Brain microvascular endothelial cell (primary cell): Measurements from ENCODE around the gene VAPA.
"Not testable (repeated sequence)": the region's sequence is repeated elsewhere in the genome, so short reads cannot be mapped to it uniquely, and the experiment has no call there.

Experiments used
- DNase-seq: peaks from one replicate; pipeline ENCODE4 v3.0.0-alpha.2; 2020
- H3K27ac ChIP-seq: fragments of 250-450 bp; sonication (Bioruptor Pico); 2 replicates; pipeline ENCODE4 v1.5.1; 2020; ENCODE audit warnings: mild to moderate bottlenecking, moderate library complexity
- H3K27me3 ChIP-seq: fragments of 250-450 bp; sonication (Bioruptor Pico); replicated peaks from 2 replicates; pipeline ENCODE4 v1.5.1; 2020; ENCODE audit warnings: mild to moderate bottlenecking
- H3K36me3 ChIP-seq: fragments of 250-450 bp; sonication (Bioruptor Pico); replicated peaks from 2 replicates; pipeline ENCODE4 v1.5.1; 2020; ENCODE audit warnings: mild to moderate bottlenecking
- H3K4me3 ChIP-seq: 2 replicates; pipeline ENCODE4 v1.5.1; 2011; ENCODE audit warnings: low read depth, mild to moderate bottlenecking, control low read depth, low read length, moderate library complexity
- CTCF ChIP-seq: IDR thresholded peaks from 2 replicates; pipeline ENCODE4 v1.5.1; 2011; ENCODE audit warnings: low read depth, mild to moderate bottlenecking, moderate library complexity, low read length, control low read depth, inconsistent platforms; ENCODE audit errors: missing control alignments
- in situ Hi-C: cut with HindIII; loops from 2 replicates; pipeline ENCODE4 v1.10.0; 2017; ENCODE audit warnings: low sequenced_read_pairs, low pct_ligation_motif_present

VAPA gene

DNA sequence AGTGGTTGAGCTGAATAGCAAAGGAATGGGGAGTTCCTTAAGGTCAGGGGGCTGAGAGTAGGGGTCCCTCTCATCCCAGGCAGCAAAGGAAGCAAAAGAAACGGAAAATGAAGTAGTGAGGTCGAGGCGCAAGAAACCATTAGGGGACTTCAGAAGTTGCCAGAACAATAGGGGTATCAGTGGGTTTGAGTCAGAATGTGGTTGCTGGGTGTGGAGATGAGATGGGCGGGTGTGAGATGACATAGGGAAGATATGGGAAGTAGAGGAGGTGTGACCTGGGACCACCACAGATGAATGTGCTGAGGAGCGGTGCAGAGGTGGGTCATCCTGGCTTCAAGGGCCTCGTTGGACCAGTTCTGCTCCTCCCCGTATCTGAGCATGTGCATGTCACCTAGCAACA, 13.1 kb upstream of the VAPA start:
- no peaks in the 10 kb centered on the region for H3K27me3 ChIP-seq
- no peak overlapping the region for H3K27ac ChIP-seq
- H3K4me3 ChIP-seq, result no peak overlapping the region
- no peak for DNase-seq
- H3K36me3 ChIP-seq, result no peaks in the 10 kb centered on the region
- TF ChIP-seq CTCF, result no peak
- in situ Hi-C loops, result no loop called here

DNA sequence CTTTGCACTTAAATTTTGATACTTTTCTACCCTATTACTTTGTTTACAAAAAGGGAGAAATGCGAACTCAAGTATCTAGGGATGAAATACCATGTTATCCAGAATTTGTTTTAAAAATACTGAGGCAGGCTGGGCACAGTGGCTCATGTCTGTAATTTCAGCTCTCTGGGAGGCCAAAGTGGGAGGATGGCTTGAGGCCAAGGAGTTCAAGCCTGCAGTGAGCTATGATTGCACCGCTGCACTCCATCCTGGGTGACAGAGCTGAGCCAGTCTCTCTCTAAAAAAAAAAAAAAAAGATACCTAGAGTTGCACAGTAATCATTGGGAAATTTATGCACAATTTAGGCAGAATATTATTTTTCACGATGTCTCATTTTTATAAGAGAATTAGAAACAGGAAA, 12.4 kb upstream of the VAPA start:
- Histone ChIP-seq H3K4me3 (no peak overlapping the region), H3K36me3 (no peaks in the 10 kb centered on the region), H3K27ac (no peak overlapping the region), H3K27me3 (no peaks in the 10 kb centered on the region)
- in situ Hi-C loops, result no loop called here
- DNase-seq, result no peak
- TF ChIP-seq CTCF, result no peak

DNA sequence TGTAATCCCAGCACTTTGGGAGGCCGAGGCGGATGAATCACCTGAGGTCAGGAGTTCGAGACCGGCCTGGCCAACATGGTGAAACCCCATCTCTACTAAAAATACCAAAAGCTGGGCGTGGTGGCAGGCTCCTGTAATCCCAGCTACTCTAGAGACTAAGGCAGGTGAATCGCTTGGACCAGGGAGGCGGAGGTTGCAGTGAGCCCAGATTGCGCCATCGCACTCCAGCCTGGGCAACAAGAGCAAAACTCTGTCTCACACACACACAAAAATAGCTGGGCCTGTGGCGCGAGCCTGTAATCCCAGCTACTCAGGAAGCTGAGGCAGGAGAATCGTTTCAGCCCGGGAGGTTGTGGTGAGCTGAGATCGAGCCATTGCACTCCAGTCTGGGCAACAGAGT, 11.6 kb upstream of the VAPA start:
- in situ Hi-C loops, H3K36me3 ChIP-seq, DNase-seq, H3K27me3 ChIP-seq, H3K27ac ChIP-seq, H3K4me3 ChIP-seq: not testable (repeated sequence)

DNA sequence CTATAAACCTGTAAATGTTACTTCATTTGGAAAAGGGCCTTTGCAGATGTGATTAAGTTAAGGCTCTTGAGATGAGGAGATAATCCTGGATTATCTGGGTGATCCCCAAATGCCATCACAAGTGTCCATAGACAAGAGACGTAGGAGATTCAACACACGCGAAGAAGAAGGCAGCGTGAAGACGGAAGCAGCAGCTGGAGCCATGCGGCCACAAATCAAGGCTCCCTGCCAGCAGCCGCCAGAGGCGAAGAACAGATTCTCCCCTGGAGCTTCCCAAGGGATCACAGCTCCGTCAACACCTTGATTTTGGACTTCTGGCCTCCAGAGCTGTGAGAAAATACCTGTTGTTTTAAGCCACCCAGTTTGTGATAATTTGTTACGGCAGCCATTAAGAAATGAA, 11.0 kb upstream of the VAPA start:
- no peaks in the 10 kb centered on the region for H3K36me3 ChIP-seq
- H3K27me3 ChIP-seq, result no peaks in the 10 kb centered on the region
- TF ChIP-seq CTCF, result no peak
- DNase-seq, result no peak
- in situ Hi-C loops, result no loop called here
- no peak overlapping the region for H3K4me3 ChIP-seq
- no peak overlapping the region for H3K27ac ChIP-seq

- Histone ChIP-seq H3K36me3 (no peaks in the 10 kb centered on the region), H3K4me3 (no peak overlapping the region), H3K27me3 (no peaks in the 10 kb centered on the region), H3K27ac (no peak overlapping the region)
- in situ Hi-C loops, result no loop called here
- DNase-seq, result no peak
- TF ChIP-seq CTCF, result no peak
Measured at GRCh38 chr18:9905401-9905922, 8.4 kb upstream of the VAPA start.

DNA sequence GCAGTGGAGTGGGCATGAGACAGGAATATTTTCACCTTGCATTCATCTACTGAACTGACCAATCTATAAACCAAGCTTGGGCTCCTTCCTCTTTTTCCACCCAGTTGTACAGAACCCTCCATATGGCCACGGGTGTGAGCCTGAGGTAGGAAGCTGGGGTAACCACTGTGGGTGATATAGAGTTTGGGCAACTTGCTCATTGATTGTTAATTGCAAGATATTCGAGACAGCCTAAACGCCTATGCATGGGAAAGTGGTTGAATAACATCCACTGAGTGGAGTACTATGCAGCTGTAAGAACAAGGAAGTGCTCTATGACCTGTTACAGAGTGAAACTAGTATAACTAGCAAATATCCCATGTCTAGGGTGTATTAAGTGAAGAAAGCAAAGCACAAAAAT, 7.3 kb upstream of the VAPA start:
- in situ Hi-C loops, result no loop called here
- Histone ChIP-seq H3K4me3 (no peak overlapping the region), H3K27me3 (no peaks in the 10 kb centered on the region), H3K27ac (no peak overlapping the region), H3K36me3 (no peaks in the 10 kb centered on the region)
- no peak for DNase-seq
- no peak for TF ChIP-seq CTCF
